ENCODE measurements around the gene ISG15. TPM values are rescaled to one million over a fixed set of nuclear protein-coding genes. Genes with fewer than 3 reads are reported as not detected.

The ISG15 gene
- total RNA-seq, 2 donors from 2014 or later = 15.2 to 44.3 TPM

GRCh38 chr1:1059494-1060280 lies 46.4 kb downstream of the ISG15 start:
- ATAC-seq (peak; percentile 78 to 85), DNase-seq (ENCODE audit: low spot score) (peak; percentile 90)
- Mint-ChIP-seq H3K27ac (peak overlapping the region in 1 of 2 donors; percentile 33), H3K4me3 (peak overlapping the region; percentile 54), H3K27me3 (peaks cover 6 to 8% of the 10 kb centered on the region in 2 donors), H3K36me3 (no peaks in the 10 kb centered on the region), H3K4me1 (ENCODE audit: low read depth in 2 of 2) (peaks cover 0 to 29% of the 10 kb centered on the region in 2 donors), H3K9me3 (no peaks in the 10 kb centered on the region)

GRCh38 chr1:1060281-1061000 lies 47.1 kb downstream of the ISG15 start:
- H3K27ac Mint-ChIP-seq = peak overlapping the region in 1 of 2 donors; percentile 33
- DNase-seq (ENCODE audit: low spot score) (no peak), ATAC-seq (no peak)
- H3K9me3 Mint-ChIP-seq = no peaks in the 10 kb centered on the region
- H3K27me3 Mint-ChIP-seq = peaks cover 6 to 8% of the 10 kb centered on the region in 2 donors
- H3K36me3 Mint-ChIP-seq = no peaks in the 10 kb centered on the region
- H3K4me3 Mint-ChIP-seq = peak overlapping the region; percentile 54
- peaks cover 3 to 31% of the 10 kb centered on the region in 2 donors for H3K4me1 Mint-ChIP-seq (ENCODE audit: low read depth in 2 of 2)

- no peak for ATAC-seq
- H3K4me3 Mint-ChIP-seq = no peak overlapping the region
- DNase-seq (ENCODE audit: low spot score) = no peak
- H3K4me1 Mint-ChIP-seq (ENCODE audit: low read depth in 2 of 2) = peaks cover 7 to 32% of the 10 kb centered on the region in 2 donors
- H3K27ac Mint-ChIP-seq = no peak overlapping the region
- no peaks in the 10 kb centered on the region for H3K9me3 Mint-ChIP-seq
- no peaks in the 10 kb centered on the region for H3K36me3 Mint-ChIP-seq
- H3K27me3 Mint-ChIP-seq = peaks cover 6 to 8% of the 10 kb centered on the region in 2 donors
Measured at GRCh38 chr1:1061682-1062345, 48.5 kb downstream of the ISG15 start.

GRCh38 chr1:1062348-1063163 lies 49.3 kb downstream of the ISG15 start:
- ATAC-seq (no peak), DNase-seq (ENCODE audit: low spot score) (no peak)
- H3K27me3 Mint-ChIP-seq = peaks cover 6 to 8% of the 10 kb centered on the region in 2 donors
- no peaks in the 10 kb centered on the region for H3K36me3 Mint-ChIP-seq
- peak overlapping the region; percentile 52 for H3K4me3 Mint-ChIP-seq
- no peaks in the 10 kb centered on the region for H3K9me3 Mint-ChIP-seq
- H3K4me1 Mint-ChIP-seq (ENCODE audit: low read depth in 2 of 2) = peaks cover 7 to 32% of the 10 kb centered on the region in 2 donors
- peak overlapping the region; percentile 58 to 86 for H3K27ac Mint-ChIP-seq

- peak overlapping the region; percentile 72 to 86 for H3K27ac Mint-ChIP-seq
- peaks cover under 1 to 3% of the 10 kb centered on the region in 2 donors for H3K27me3 Mint-ChIP-seq
- H3K4me1 Mint-ChIP-seq (ENCODE audit: low read depth in 2 of 2) = peaks cover 7 to 29% of the 10 kb centered on the region in 2 donors
- H3K36me3 Mint-ChIP-seq = no peaks in the 10 kb centered on the region
- no peaks in the 10 kb centered on the region for H3K9me3 Mint-ChIP-seq
- ATAC-seq (no peak), DNase-seq (ENCODE audit: low spot score) (no peak)
- peak overlapping the region; percentile 52 for H3K4me3 Mint-ChIP-seq
Measured at GRCh38 chr1:1063261-1063944, 50.1 kb downstream of the ISG15 start.

Other genes starting within 250 kb of the ISG15 start
- gene SAMD11, start 89.6 kb upstream of the ISG15 start, total RNA-seq = not detected
- gene NOC2L, start 54.2 kb upstream of the ISG15 start, total RNA-seq = 100 to 1,000 TPM; 113 to 143 TPM
- gene KLHL17, start 52.9 kb upstream of the ISG15 start, total RNA-seq = 10 to 100 TPM; 19.0 to 27.9 TPM
- gene PLEKHN1, start 47.0 kb upstream of the ISG15 start, total RNA-seq = 1 to 10 TPM; 1.4 TPM
- gene PERM1, start 31.4 kb upstream of the ISG15 start, total RNA-seq = not detected
- gene HES4, start 13.4 kb upstream of the ISG15 start, total RNA-seq = not detected
- gene AGRN, start 6.6 kb downstream of the ISG15 start, total RNA-seq = 1 to 10 TPM; 9.3 to 9.4 TPM
- gene RNF223, start 60.8 kb downstream of the ISG15 start, total RNA-seq = not detected
- gene C1orf159, start 102.6 kb downstream of the ISG15 start, total RNA-seq = 10 to 100 TPM; 18.6 to 37.1 TPM
- gene TTLL10, start 160.4 kb downstream of the ISG15 start, total RNA-seq = under 1 TPM in 1 of 2 donors, not detected in 1; 0.31 TPM
- 100 to 1,000 TPM; 295 to 591 TPM for gene TNFRSF18, start 193.1 kb downstream of the ISG15 start, total RNA-seq
- gene TNFRSF4, start 200.7 kb downstream of the ISG15 start, total RNA-seq = 100 to 1,000 TPM in 1 of 2 donors, 10 to 100 TPM in 1; 56.8 to 305 TPM
- gene SDF4, start 218.5 kb downstream of the ISG15 start, total RNA-seq = 100 to 1,000 TPM; 243 to 251 TPM
- 10 to 100 TPM; 23.8 to 28.1 TPM for gene B3GALT6, start 218.7 kb downstream of the ISG15 start, total RNA-seq
- 1 to 10 TPM; 5.2 to 5.6 TPM for gene C1QTNF12, start 233.2 kb downstream of the ISG15 start, total RNA-seq

All from natural killer cell treated with Interleukin-12 subunit alpha and Interleukin-12 subunit beta and Interleukin-15 and Interleukin-18, amount 100 ng/mL, for 72 hours (primary cell).